ENCODE measurements around the gene SERINC3.
"Not testable (repeated sequence)": the region's sequence is repeated elsewhere in the genome, so short reads cannot be mapped to it uniquely, and the experiment has no call there.

Gene SERINC3

GRCh38 chr20:44521484-44522481 lies at the start of gene SERINC3:
Gene SERINC3 (minus strand): TSS chr20:44522070. CDS start chr20:44521951, 119 bp downstream.
- DNase-seq (ENCODE audit: extremely low spot score) = peak; percentile 97
- peak; percentile 13 for TF ChIP-seq CTCF (IDR thresholded peaks at IDR 0.05; ENCODE audit: control extremely low read depth, extremely low read depth, low read depth, missing control alignments)
- ChIA-PET POLR2A (no interaction called here), CTCF (interaction anchor here (0.9 to 3.2 kb wide), 8 partner anchors 13 to 88 kb away, joined by 3 to 15 read pairs (median 6); partner anchors contain the start of gene TTPAL)

- CTCF ChIA-PET = interaction anchor here (0.8 to 1.5 kb wide), 2 partner anchors 8 to 23 kb away, joined by 3 to 4 read pairs; no protein-coding TSS in a partner anchor
- POLR2A ChIA-PET = no interaction called here
- no peak for DNase-seq (ENCODE audit: extremely low spot score)
- no peak for TF ChIP-seq CTCF (IDR thresholded peaks at IDR 0.05; ENCODE audit: control extremely low read depth, extremely low read depth, low read depth, missing control alignments)
Observed at GRCh38 chr20:44571362-44571988, 49.6 kb upstream of the SERINC3 start.

- DNase-seq (ENCODE audit: extremely low spot score) = no peak
- CTCF ChIA-PET = interaction anchor here (1.5 kb wide), 1 partner anchor 10 kb away, joined by 4 read pairs; no protein-coding TSS in a partner anchor
- POLR2A ChIA-PET = no interaction called here
- TF ChIP-seq CTCF (IDR thresholded peaks at IDR 0.05; ENCODE audit: control extremely low read depth, extremely low read depth, low read depth, missing control alignments) = no peak
Observed at GRCh38 chr20:44570367-44570766, 48.5 kb upstream of the SERINC3 start.

GRCh38 chr20:44566811-44567210 lies 44.9 kb upstream of the SERINC3 start:
- TF ChIP-seq CTCF (IDR thresholded peaks at IDR 0.05; ENCODE audit: control extremely low read depth, extremely low read depth, low read depth, missing control alignments) = no peak
- ChIA-PET POLR2A (no interaction called here), CTCF (interaction anchor here (1.1 to 1.5 kb wide), 3 partner anchors 9 to 19 kb away, joined by 3 to 6 read pairs (median 4); no protein-coding TSS in a partner anchor)
- DNase-seq (ENCODE audit: extremely low spot score) = no peak

- CTCF ChIA-PET = interaction anchor here (1.0 to 1.5 kb wide), 2 partner anchors 10 to 15 kb away, joined by 3 to 4 read pairs; no protein-coding TSS in a partner anchor
- no peak for DNase-seq (ENCODE audit: extremely low spot score)
- POLR2A ChIA-PET = no interaction called here
- TF ChIP-seq CTCF (IDR thresholded peaks at IDR 0.05; ENCODE audit: control extremely low read depth, extremely low read depth, low read depth, missing control alignments) = no peak
Observed at GRCh38 chr20:44566018-44566417, 44.1 kb upstream of the SERINC3 start.

- ChIA-PET CTCF (interaction anchor here (5.0 kb wide), 1 partner anchor 48 kb away, joined by 17 read pairs; no protein-coding TSS in a partner anchor), POLR2A (no interaction called here)
- no peak for DNase-seq (ENCODE audit: extremely low spot score)
- TF ChIP-seq CTCF (IDR thresholded peaks at IDR 0.05; ENCODE audit: control extremely low read depth, extremely low read depth, low read depth, missing control alignments) = no peak
Observed at GRCh38 chr20:44561876-44562275, 40.0 kb upstream of the SERINC3 start.

- CTCF ChIA-PET = interaction anchor here (0.8 to 5.0 kb wide), 5 partner anchors 11 to 49 kb away, joined by 3 to 17 read pairs (median 3); no protein-coding TSS in a partner anchor
- POLR2A ChIA-PET; DNase-seq (ENCODE audit: extremely low spot score): not testable (repeated sequence)
Observed at GRCh38 chr20:44560818-44561217, 38.9 kb upstream of the SERINC3 start.
